HUES48 (cell line): ENCODE results near the gene APEH.

Experiments
- H3K27ac ChIP-seq: one replicate; pipeline ENCODE4 v1.7.0; 2013; ENCODE audit warnings: low read depth, low read length, inconsistent platforms
- H3K27me3 ChIP-seq: 2 replicates; pipeline ENCODE4 v1.6.1; 2013; ENCODE audit warnings: mild to moderate bottlenecking, low read length; ENCODE audit not compliant: control insufficient read depth, insufficient read depth
- H3K36me3 ChIP-seq: 2 replicates; pipeline ENCODE4 v1.6.1; 2013; ENCODE audit warnings: low read length; ENCODE audit not compliant: control insufficient read depth, insufficient read depth
- H3K4me1 ChIP-seq: 2 replicates; pipeline ENCODE4 v1.6.1; 2013; ENCODE audit warnings: mild to moderate bottlenecking, low read length; ENCODE audit not compliant: control insufficient read depth, insufficient read depth
- H3K4me3 ChIP-seq: 2 replicates; pipeline ENCODE4 v1.5.1; 2013; ENCODE audit warnings: mild to moderate bottlenecking, low read depth, low read length
- H3K9ac ChIP-seq: 2 replicates; pipeline ENCODE4 v1.6.1; 2013; ENCODE audit warnings: mild to moderate bottlenecking, low read depth, low read length, moderate library complexity
- H3K9me3 ChIP-seq: 2 replicates; pipeline ENCODE4 v1.6.1; 2013; ENCODE audit warnings: low read length; ENCODE audit not compliant: control insufficient read depth, insufficient read depth

APEH gene

DNA sequence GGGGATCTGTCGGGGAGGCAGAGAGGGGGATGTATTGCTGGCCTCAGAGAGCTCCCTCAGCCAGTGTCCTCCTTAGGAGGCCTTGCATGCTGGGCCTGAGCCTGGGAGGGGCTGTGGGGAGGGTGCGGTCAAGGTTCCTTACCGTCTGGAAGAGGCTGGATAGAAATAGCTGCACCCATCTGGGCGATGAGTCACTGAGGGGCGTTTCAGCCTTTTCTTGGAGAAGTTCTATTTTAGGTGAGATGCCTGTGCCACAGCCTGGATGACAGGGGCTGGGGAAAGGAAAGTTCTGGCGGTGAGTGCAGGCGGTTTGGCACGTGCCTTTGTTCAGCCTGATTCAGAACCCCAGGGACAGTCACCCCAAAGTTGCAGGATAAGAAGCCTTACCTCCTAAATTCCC lies 35.7 kb upstream of the APEH start:
- H3K9me3 ChIP-seq, result no peaks in the 10 kb centered on the region
- H3K36me3 ChIP-seq, result no peaks in the 10 kb centered on the region
- no peak overlapping the region for H3K9ac ChIP-seq
- no peak overlapping the region for H3K27ac ChIP-seq
- no peaks in the 10 kb centered on the region for H3K4me1 ChIP-seq
- no peak overlapping the region for H3K4me3 ChIP-seq
- H3K27me3 ChIP-seq, result no peaks in the 10 kb centered on the region

DNA sequence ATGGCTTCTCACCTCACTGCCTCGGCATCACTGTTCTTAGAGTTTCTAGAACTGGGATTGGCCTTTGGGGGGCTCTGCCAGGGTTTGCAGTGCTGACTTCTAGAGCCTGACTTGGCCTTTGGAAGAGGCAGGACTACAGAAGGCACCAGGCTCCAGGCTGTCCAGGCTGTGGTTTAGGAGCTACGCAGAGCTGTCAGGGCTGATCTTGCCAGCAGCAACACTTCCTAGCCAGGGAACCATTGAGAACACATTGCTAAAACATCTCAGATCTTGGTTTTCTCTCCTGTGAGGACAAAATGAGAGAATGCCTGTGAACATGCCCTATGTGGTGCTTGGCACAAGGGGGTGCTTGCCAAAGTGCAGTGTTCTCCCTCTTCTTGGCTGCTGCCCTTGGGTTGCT lies 34.6 kb upstream of the APEH start:
- no peaks in the 10 kb centered on the region for H3K4me1 ChIP-seq
- no peak overlapping the region for H3K4me3 ChIP-seq
- H3K9ac ChIP-seq, result no peak overlapping the region
- no peaks in the 10 kb centered on the region for H3K36me3 ChIP-seq
- H3K9me3 ChIP-seq, result no peaks in the 10 kb centered on the region
- H3K27ac ChIP-seq, result no peak overlapping the region
- no peaks in the 10 kb centered on the region for H3K27me3 ChIP-seq

GRCh38 chr3:49641292-49641691 lies 32.9 kb upstream of the APEH start:
- no peak overlapping the region for H3K27ac ChIP-seq
- H3K36me3 ChIP-seq, result no peaks in the 10 kb centered on the region
- H3K4me1 ChIP-seq, result no peaks in the 10 kb centered on the region
- no peaks in the 10 kb centered on the region for H3K27me3 ChIP-seq
- no peak overlapping the region for H3K9ac ChIP-seq
- no peak overlapping the region for H3K4me3 ChIP-seq
- H3K9me3 ChIP-seq, result no peaks in the 10 kb centered on the region

- H3K9me3 ChIP-seq, result no peaks in the 10 kb centered on the region
These were observed 32.0 kb upstream of the APEH start for GRCh38 chr3:49641921-49642707.

DNA sequence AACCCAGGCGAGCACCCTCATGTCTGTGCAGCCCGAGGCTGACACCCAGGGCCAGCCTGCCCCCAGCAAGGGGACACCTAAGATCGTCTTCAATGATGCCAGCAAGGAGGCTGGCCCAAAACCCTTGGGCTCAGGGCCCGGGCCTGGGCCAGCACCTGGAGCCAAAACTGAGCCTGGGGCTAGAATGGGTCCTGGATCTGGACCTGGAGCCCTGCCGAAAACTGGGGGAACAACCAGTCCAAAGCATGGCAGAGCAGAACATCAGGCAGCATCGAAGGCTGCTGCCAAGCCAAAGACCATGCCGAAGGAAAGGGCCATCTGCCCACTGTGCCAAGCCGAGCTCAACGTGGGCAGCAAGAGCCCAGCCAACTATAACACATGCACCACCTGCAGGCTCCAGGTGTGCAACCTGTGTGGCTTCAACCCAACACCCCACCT lies 31.4 kb upstream of the APEH start:
- Histone ChIP-seq H3K27ac (no peak overlapping the region), H3K9ac (no peak overlapping the region), H3K4me3 (no peak overlapping the region), H3K4me1 (no peaks in the 10 kb centered on the region), H3K9me3 (no peaks in the 10 kb centered on the region), H3K36me3 (no peaks in the 10 kb centered on the region), H3K27me3 (no peaks in the 10 kb centered on the region)

More at GRCh38 chr3:49641921-49642707, 32.0 kb upstream of the APEH start:
- Histone ChIP-seq H3K27me3 (no peaks in the 10 kb centered on the region), H3K4me1 (no peaks in the 10 kb centered on the region), H3K9ac (no peak overlapping the region), H3K27ac (no peak overlapping the region), H3K4me3 (no peak overlapping the region), H3K36me3 (no peaks in the 10 kb centered on the region)

DNA sequence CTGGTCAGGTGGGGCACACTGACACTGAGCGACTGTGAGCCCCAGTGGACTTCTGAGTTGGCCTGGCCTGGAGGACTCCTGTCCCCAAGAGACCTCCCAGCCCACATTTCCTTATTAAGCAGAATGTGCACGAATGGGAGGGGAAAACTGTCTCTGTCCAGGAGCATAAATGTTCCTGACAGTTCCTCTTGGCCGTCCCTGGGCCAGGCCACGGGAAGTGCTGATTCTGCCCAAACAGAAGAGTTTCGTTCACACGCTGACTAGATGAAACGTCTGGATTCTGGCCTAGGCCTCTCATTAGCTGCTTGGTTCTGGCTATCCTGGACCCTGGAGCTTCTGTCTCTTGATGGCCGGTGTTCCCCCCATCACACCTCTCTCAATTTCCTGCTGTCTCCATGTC lies 29.5 kb upstream of the APEH start:
- Histone ChIP-seq H3K4me1 (no peaks in the 10 kb centered on the region), H3K9me3 (no peaks in the 10 kb centered on the region), H3K4me3 (no peak overlapping the region), H3K36me3 (no peaks in the 10 kb centered on the region), H3K9ac (no peak overlapping the region), H3K27me3 (no peaks in the 10 kb centered on the region), H3K27ac (no peak overlapping the region)

DNA sequence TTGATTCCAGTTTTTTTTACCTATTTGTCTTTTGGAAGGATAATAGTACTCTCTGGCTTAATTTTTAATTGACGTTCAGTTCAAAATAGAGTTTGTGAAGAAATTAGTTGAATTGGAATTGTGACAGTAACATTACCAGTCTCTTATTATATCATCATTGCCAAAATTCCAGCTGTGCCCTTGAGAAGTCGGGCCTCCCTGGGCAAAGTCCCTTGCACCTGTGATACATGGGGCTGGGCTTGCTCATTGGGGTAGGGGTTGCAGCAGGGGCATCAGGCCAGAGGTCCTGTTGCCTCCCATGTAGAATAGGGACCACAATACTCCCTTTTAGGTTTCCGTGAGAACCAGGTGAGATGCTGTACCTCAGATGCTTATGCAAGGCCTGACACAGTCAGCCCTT lies 27.9 kb upstream of the APEH start:
- Histone ChIP-seq H3K27me3 (no peaks in the 10 kb centered on the region), H3K4me3 (no peak overlapping the region), H3K36me3 (no peaks in the 10 kb centered on the region), H3K27ac (no peak overlapping the region), H3K9ac (no peak overlapping the region), H3K9me3 (no peaks in the 10 kb centered on the region), H3K4me1 (no peaks in the 10 kb centered on the region)

- H3K27ac ChIP-seq, result no peak overlapping the region
These were observed 26.4 kb upstream of the APEH start for GRCh38 chr3:49647741-49648140.

DNA sequence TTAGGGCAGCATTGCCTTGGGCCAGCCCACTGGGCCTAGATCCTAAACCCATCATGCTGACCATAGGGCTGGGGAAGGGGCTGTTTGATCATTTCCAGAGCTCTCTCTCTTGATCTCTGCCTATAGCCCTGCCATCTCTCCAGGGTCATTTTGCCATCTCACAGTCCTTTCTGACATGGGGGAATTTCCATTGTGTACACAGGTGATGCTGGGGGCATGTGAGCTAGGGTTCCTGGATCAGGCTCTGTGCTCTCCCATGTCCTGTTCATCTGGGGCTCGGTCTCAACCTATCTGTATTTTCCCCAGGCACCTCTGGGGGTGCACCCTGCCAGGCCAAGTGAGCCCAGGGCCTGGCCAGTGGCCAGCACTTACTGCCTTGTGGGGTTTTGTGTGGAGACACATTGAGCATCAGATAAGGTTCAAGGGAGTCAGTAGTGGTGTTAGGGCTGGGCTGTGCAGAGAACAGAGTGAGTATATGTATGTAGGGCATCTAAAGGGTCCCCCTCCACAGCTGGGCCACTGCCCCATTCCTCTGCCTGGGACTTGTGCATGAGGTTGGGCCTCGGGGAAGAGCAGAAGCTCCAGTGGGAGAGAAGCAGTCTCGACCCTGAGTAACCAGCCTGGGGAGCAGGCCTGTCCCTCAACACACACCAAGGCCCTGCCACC lies 25.7 kb upstream of the APEH start:
- no peak overlapping the region for H3K27ac ChIP-seq
- H3K36me3 ChIP-seq, result no peaks in the 10 kb centered on the region
- no peaks in the 10 kb centered on the region for H3K27me3 ChIP-seq
- H3K4me3 ChIP-seq, result no peak overlapping the region
- H3K4me1 ChIP-seq, result no peaks in the 10 kb centered on the region
- H3K9ac ChIP-seq, result no peak overlapping the region
- no peaks in the 10 kb centered on the region for H3K9me3 ChIP-seq

More at GRCh38 chr3:49647741-49648140, 26.4 kb upstream of the APEH start:
- H3K36me3 ChIP-seq, result no peaks in the 10 kb centered on the region
- H3K4me3 ChIP-seq, result no peak overlapping the region
- no peaks in the 10 kb centered on the region for H3K4me1 ChIP-seq
- H3K9ac ChIP-seq, result no peak overlapping the region
- H3K27me3 ChIP-seq, result no peaks in the 10 kb centered on the region
- no peaks in the 10 kb centered on the region for H3K9me3 ChIP-seq

- Histone ChIP-seq H3K9me3 (no peaks in the 10 kb centered on the region), H3K36me3 (no peaks in the 10 kb centered on the region), H3K9ac (no peak overlapping the region), H3K4me3 (no peak overlapping the region), H3K27me3 (no peaks in the 10 kb centered on the region), H3K27ac (no peak overlapping the region), H3K4me1 (no peaks in the 10 kb centered on the region)
These were observed 24.6 kb upstream of the APEH start for GRCh38 chr3:49649576-49649975.

- H3K9ac ChIP-seq, result no peak overlapping the region
- no peaks in the 10 kb centered on the region for H3K36me3 ChIP-seq
- no peaks in the 10 kb centered on the region for H3K9me3 ChIP-seq
- H3K27me3 ChIP-seq, result no peaks in the 10 kb centered on the region
- H3K27ac ChIP-seq, result no peak overlapping the region
- H3K4me1 ChIP-seq, result no peaks in the 10 kb centered on the region
- H3K4me3 ChIP-seq, result no peak overlapping the region
These were observed 24.0 kb upstream of the APEH start for GRCh38 chr3:49650177-49650576.
